Vagina (tissue), 2 donors: Measurements from ENCODE around the gene MED12L. TPM values are rescaled to one million over a fixed set of nuclear protein-coding genes. Genes with fewer than 3 reads are reported as not detected.

ENCODE experiments used
- DNase-seq, 2 donors: peaks; one replicate each; pipeline ENCODE4 v3.0.0-alpha.2; 2017; ENCODE audit errors: extremely low spot score in 2 of 2
- H3K27ac ChIP-seq: fragments of 200-600 bp; sonication (generic); one replicate; pipeline ENCODE4 v1.5.1; 2019
- H3K27me3 ChIP-seq: fragments of 200-600 bp; sonication (generic); one replicate; pipeline ENCODE4 v1.5.1; 2019
- H3K36me3 ChIP-seq, 2 donors: fragments of 200-600 bp; sonication (generic); one replicate each; pipeline ENCODE4 v1.5.1; 2017 to 2019
- H3K4me1 ChIP-seq: fragments of 200-600 bp; sonication (generic); one replicate; pipeline ENCODE4 v1.5.1; 2019
- H3K4me3 ChIP-seq, 2 donors: fragments of 200-600 bp; sonication (generic); 1 replicate in 1 of 2; 2 replicates in 1 of 2; pipeline ENCODE4 v1.5.1; 2016 to 2019
- H3K9me3 ChIP-seq: fragments of 200-600 bp; sonication (generic); one replicate; pipeline ENCODE4 v1.5.1; 2019
- POLR2A ChIP-seq, 2 donors: fragments of 450-650 bp; IDR thresholded peaks; one replicate each; pipeline ENCODE4 v1.6.1; 2017; ENCODE audit warnings: antibody characterized with exemption in 2 of 2, mild to moderate bottlenecking in 2 of 2, moderate library complexity in 2 of 2
- POLR2AphosphoS5 ChIP-seq, 2 donors: sonication (generic); formaldehyde crosslinking; IDR thresholded peaks; one replicate each; pipeline ENCODE4 v1.9.0; 2017; ENCODE audit warnings: antibody characterized with exemption in 2 of 2, mild to moderate bottlenecking in 2 of 2, low read depth in 1 of 2; ENCODE audit not compliant: insufficient read depth in 1 of 2
- intact Hi-C: fragments of 100-400 bp; cut with DNase I; formaldehyde crosslinking; loops from one replicate; pipeline ENCODE4 v1.15.1; 2023
- small RNA-seq: library from RNA; depleted of rRNA; stranded (forward); fragments of <200 nt; gene quantifications from one replicate; pipeline ENCODE3, GENCODE V24; 2016
- total RNA-seq: library from RNA; depleted of rRNA; stranded (reverse); fragments of >200 nt; gene quantifications from one replicate; pipeline ENCODE4 v1.2.3, GENCODE V29; 2016
- TF ChIP-seq, protein P1 (sequence below), 3 experiments: fragments of 450-650 bp in 2 of 3; fragments of 200-600 bp in 1 of 3; sonication (generic) in 1 of 3; IDR thresholded peaks; one replicate each; pipeline ENCODE4 v1.5.1; 2017 to 2019; ENCODE audit warnings: antibody characterized with exemption in 3 of 3, mild to moderate bottlenecking in 2 of 3, moderate library complexity in 2 of 3

The MED12L gene
- total RNA-seq, 1 donor from 2014 or later: 1.7 TPM

GRCh38 chr3:151478335-151478697 lies 392.9 kb downstream of the MED12L start:
- Histone ChIP-seq H3K4me1 (no peaks in the 10 kb centered on the region), H3K9me3 (no peaks in the 10 kb centered on the region), H3K36me3 (no peaks in the 10 kb centered on the region), H3K4me3 (no peak overlapping the region), H3K27ac (no peak overlapping the region), H3K27me3 (no peaks in the 10 kb centered on the region)
- intact Hi-C loops: no loop called here
- DNase-seq: no peak
- TF ChIP-seq, protein P1, sequence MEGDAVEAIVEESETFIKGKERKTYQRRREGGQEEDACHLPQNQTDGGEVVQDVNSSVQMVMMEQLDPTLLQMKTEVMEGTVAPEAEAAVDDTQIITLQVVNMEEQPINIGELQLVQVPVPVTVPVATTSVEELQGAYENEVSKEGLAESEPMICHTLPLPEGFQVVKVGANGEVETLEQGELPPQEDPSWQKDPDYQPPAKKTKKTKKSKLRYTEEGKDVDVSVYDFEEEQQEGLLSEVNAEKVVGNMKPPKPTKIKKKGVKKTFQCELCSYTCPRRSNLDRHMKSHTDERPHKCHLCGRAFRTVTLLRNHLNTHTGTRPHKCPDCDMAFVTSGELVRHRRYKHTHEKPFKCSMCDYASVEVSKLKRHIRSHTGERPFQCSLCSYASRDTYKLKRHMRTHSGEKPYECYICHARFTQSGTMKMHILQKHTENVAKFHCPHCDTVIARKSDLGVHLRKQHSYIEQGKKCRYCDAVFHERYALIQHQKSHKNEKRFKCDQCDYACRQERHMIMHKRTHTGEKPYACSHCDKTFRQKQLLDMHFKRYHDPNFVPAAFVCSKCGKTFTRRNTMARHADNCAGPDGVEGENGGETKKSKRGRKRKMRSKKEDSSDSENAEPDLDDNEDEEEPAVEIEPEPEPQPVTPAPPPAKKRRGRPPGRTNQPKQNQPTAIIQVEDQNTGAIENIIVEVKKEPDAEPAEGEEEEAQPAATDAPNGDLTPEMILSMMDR (IDR thresholded peaks at IDR 0.05): no peak

- Histone ChIP-seq H3K27me3 (no peaks in the 10 kb centered on the region), H3K4me1 (no peaks in the 10 kb centered on the region), H3K36me3 (no peaks in the 10 kb centered on the region), H3K9me3 (no peaks in the 10 kb centered on the region), H3K4me3 (no peak overlapping the region), H3K27ac (no peak overlapping the region)
- intact Hi-C loops: no loop called here
- DNase-seq: no peak
- TF ChIP-seq POLR2A (IDR thresholded peaks at IDR 0.05): no peak
- TF ChIP-seq, protein P1 (IDR thresholded peaks at IDR 0.05): no peak
These were observed 394.0 kb downstream of the MED12L start for GRCh38 chr3:151479452-151479851.

DNA sequence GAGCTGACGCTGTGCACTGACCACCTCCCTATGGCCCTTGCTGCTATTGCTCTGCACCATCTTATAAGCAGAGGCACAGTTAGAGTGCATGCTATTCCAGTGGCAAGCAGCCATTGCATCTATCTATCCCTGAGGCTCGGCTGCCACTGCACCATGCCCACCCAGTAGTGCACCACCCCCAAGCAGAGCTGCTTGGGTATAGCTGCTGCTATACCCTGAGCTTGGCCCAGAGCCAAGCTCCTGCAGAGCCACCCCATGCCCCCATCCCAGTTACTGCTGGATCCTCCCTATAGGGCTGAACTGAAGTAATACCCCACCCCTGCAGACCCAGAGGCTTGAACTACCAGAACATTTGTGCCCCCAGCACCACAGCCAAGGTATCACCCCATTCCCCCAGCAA lies 395.0 kb downstream of the MED12L start:
- H3K4me1 ChIP-seq: no peaks in the 10 kb centered on the region
- H3K4me3 ChIP-seq: no peak overlapping the region
- H3K9me3 ChIP-seq: no peaks in the 10 kb centered on the region
- TF ChIP-seq, protein P1 (IDR thresholded peaks at IDR 0.05): no peak
- no peak for TF ChIP-seq POLR2AphosphoS5 (IDR thresholded peaks at IDR 0.05; ENCODE audit: insufficient read depth in 1 of 2, low read depth in 1 of 2)
- TF ChIP-seq POLR2A (IDR thresholded peaks at IDR 0.05): no peak
- no peaks in the 10 kb centered on the region for H3K27me3 ChIP-seq
- no peaks in the 10 kb centered on the region for H3K36me3 ChIP-seq
- intact Hi-C loops: no loop called here
- DNase-seq: no peak
- no peak overlapping the region for H3K27ac ChIP-seq

DNA sequence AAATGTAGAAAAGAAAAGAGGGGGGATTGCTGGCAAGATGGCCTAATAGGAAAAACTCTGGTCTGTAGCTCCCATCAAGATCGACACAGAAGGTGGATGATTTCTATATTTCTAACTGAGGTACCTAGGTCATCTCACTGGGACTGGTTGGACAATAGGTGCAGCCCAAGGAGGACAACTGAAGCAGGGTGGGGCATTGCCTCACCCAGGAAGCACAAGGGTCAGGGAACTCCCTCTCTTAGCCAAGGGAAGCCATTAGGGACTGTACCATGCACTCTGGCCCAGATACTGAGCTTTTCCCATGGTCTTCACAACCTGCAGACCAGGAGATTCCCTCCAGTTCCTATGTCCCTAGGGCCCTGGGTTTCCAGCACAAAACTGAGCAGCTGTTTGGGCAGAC lies 398.0 kb downstream of the MED12L start:
- H3K4me3 ChIP-seq: no peak overlapping the region
- no peaks in the 10 kb centered on the region for H3K4me1 ChIP-seq
- no peak for DNase-seq
- H3K27ac ChIP-seq: no peak overlapping the region
- no peak for TF ChIP-seq POLR2AphosphoS5 (IDR thresholded peaks at IDR 0.05; ENCODE audit: insufficient read depth in 1 of 2, low read depth in 1 of 2)
- TF ChIP-seq POLR2A (IDR thresholded peaks at IDR 0.05): no peak
- TF ChIP-seq, protein P1 (IDR thresholded peaks at IDR 0.05): no peak
- no peaks in the 10 kb centered on the region for H3K36me3 ChIP-seq
- H3K9me3 ChIP-seq: no peaks in the 10 kb centered on the region
- no peaks in the 10 kb centered on the region for H3K27me3 ChIP-seq
- intact Hi-C loops: no loop called here

GRCh38 chr3:151483961-151484520 lies 398.6 kb downstream of the MED12L start:
- Histone ChIP-seq H3K27me3 (no peaks in the 10 kb centered on the region), H3K27ac (no peak overlapping the region), H3K9me3 (no peaks in the 10 kb centered on the region), H3K4me1 (no peaks in the 10 kb centered on the region), H3K36me3 (no peaks in the 10 kb centered on the region), H3K4me3 (no peak overlapping the region)
- no peak for DNase-seq
- intact Hi-C loops: no loop called here
- TF ChIP-seq, protein P1 (IDR thresholded peaks at IDR 0.05): no peak
- TF ChIP-seq POLR2A (IDR thresholded peaks at IDR 0.05) (no peak), POLR2AphosphoS5 (IDR thresholded peaks at IDR 0.05; ENCODE audit: insufficient read depth in 1 of 2, low read depth in 1 of 2) (no peak)

Small RNA genes within 50 kb of the gene (small RNA-seq; reads per million reads assigned to genes)
- 0.26 reads per million for gene RNA5SP145

Other genes starting within 250 kb of the MED12L start
- gene MINDY4B, start 180.2 kb upstream of the MED12L start, total RNA-seq: not detected
- gene CLRN1, start 112.9 kb upstream of the MED12L start, total RNA-seq: not detected
- 5.4 TPM for gene GPR171, start 117.6 kb downstream of the MED12L start, total RNA-seq
- gene P2RY14, start 192.9 kb downstream of the MED12L start, total RNA-seq: 0.49 TPM
- gene GPR87, start 231.2 kb downstream of the MED12L start, total RNA-seq: 12.3 TPM
- gene P2RY13, start 243.9 kb downstream of the MED12L start, total RNA-seq: 0.98 TPM